PFSK-1 (cell line): Measurements from ENCODE around the gene RPS6KA5.

Source experiments
- POLR2AphosphoS5 ChIP-seq: IDR thresholded peaks from 2 replicates; pipeline ENCODE4 v1.6.1; 2012; ENCODE audit warnings: low read depth, mild to moderate bottlenecking, control low read depth, low read length, moderate library complexity
- TAF1 ChIP-seq: IDR thresholded peaks from 2 replicates; pipeline ENCODE4 v1.6.1; 2012; ENCODE audit warnings: low read length, control low read depth, borderline replicate concordance; ENCODE audit not compliant: insufficient read depth

Gene RPS6KA5

DNA sequence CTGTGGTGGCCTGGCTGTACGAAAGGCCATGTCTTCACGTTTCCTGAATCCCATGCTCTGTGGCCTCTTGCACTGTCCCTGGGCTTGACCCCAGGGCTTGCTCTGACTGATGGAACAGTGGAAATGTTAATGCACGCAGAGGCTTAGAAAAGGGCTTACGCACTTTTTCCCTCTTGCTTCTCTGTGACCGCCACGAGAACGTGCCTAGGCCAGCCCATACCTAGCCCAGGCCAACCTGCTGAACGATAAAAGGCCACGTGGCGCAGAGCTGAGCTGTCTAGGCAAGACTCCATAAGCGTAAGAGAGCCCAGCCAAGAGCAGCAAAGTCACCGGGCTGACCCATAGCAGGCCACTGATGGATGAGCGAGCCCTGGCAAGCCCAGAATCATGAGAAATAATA, 262.5 kb downstream of the RPS6KA5 start:
- TF ChIP-seq TAF1 (no peak), POLR2AphosphoS5 (no peak)
